Measurements from ENCODE around the gene IPO8.
"Not testable (repeated sequence)": the region's sequence is repeated elsewhere in the genome, so short reads cannot be mapped to it uniquely, and the experiment has no call there.

Gene IPO8

GRCh38 chr12:30603129-30603528 lies 92.5 kb downstream of the IPO8 start:
- DNase-seq (ENCODE audit: low spot score) = no peak

- DNase-seq (ENCODE audit: low spot score) = no peak
These were observed 93.0 kb downstream of the IPO8 start for GRCh38 chr12:30602678-30603077.

GRCh38 chr12:30599608-30600007 lies 96.1 kb downstream of the IPO8 start:
- no peak for DNase-seq (ENCODE audit: low spot score)

- no peak for DNase-seq (ENCODE audit: low spot score)
These were observed 96.8 kb downstream of the IPO8 start for GRCh38 chr12:30598889-30599288.

- no peak for DNase-seq (ENCODE audit: low spot score)
These were observed 99.9 kb downstream of the IPO8 start for GRCh38 chr12:30595742-30596141.

GRCh38 chr12:30594509-30594908 lies 101.2 kb downstream of the IPO8 start:
- no peak for DNase-seq (ENCODE audit: low spot score)

GRCh38 chr12:30588572-30588971 lies 107.1 kb downstream of the IPO8 start:
- DNase-seq (ENCODE audit: low spot score) = not testable (repeated sequence)

GRCh38 chr12:30587782-30588181 lies 107.9 kb downstream of the IPO8 start:
- no peak for DNase-seq (ENCODE audit: low spot score)

- no peak for DNase-seq (ENCODE audit: low spot score)
These were observed 109.8 kb downstream of the IPO8 start for GRCh38 chr12:30585877-30586276.

- no peak for DNase-seq (ENCODE audit: low spot score)
These were observed 112.7 kb downstream of the IPO8 start for GRCh38 chr12:30582943-30583342.

- no peak for DNase-seq (ENCODE audit: low spot score)
These were observed 115.3 kb downstream of the IPO8 start for GRCh38 chr12:30580344-30580743.
